HG03575 (cell line): ENCODE results near the gene BRF1.
"Not testable (repeated sequence)": the region's sequence is repeated elsewhere in the genome, so short reads cannot be mapped to it uniquely, and the experiment has no call there.

Source experiments
- ATAC-seq: cut with Tn5 transposase; IDR thresholded peaks from one replicate; pipeline ENCODE4 v1.9.1; 2021; ENCODE audit not compliant: unreplicated experiment, insufficient number of reproducible peaks, low FRiP score; ENCODE audit errors: extremely low read depth

BRF1 gene

GRCh38 chr14:105277448-105277847, 23.4 kb downstream of the BRF1 start:
- not testable (repeated sequence) for ATAC-seq

- no peak for ATAC-seq
Observed at GRCh38 chr14:105275267-105275946, 25.4 kb downstream of the BRF1 start.

GRCh38 chr14:105274637-105275036, 26.2 kb downstream of the BRF1 start:
- ATAC-seq, result no peak

- no peak for ATAC-seq
Observed at GRCh38 chr14:105273062-105273461, 27.7 kb downstream of the BRF1 start.

GRCh38 chr14:105272623-105273022, 28.2 kb downstream of the BRF1 start:
- no peak for ATAC-seq

- ATAC-seq, result no peak
Observed at GRCh38 chr14:105271224-105271890, 29.4 kb downstream of the BRF1 start.

- no peak for ATAC-seq
Observed at GRCh38 chr14:105269405-105269804, 31.4 kb downstream of the BRF1 start.

GRCh38 chr14:105268736-105269354, 32.0 kb downstream of the BRF1 start:
- ATAC-seq, result no peak

- ATAC-seq, result no peak
Observed at GRCh38 chr14:105267820-105268548, 32.8 kb downstream of the BRF1 start.

GRCh38 chr14:105261781-105262180, 39.0 kb downstream of the BRF1 start:
- no peak for ATAC-seq

GRCh38 chr14:105260959-105261358, 39.8 kb downstream of the BRF1 start:
- no peak for ATAC-seq

GRCh38 chr14:105258846-105259245, 42.0 kb downstream of the BRF1 start:
- no peak for ATAC-seq

- ATAC-seq, result no peak
Observed at GRCh38 chr14:105257464-105257863, 43.3 kb downstream of the BRF1 start.

GRCh38 chr14:105256292-105256960, 44.4 kb downstream of the BRF1 start:
- ATAC-seq, result no peak

GRCh38 chr14:105255021-105255507, 45.7 kb downstream of the BRF1 start:
- ATAC-seq, result no peak

- ATAC-seq, result no peak
Observed at GRCh38 chr14:105253329-105253682, 47.5 kb downstream of the BRF1 start.

GRCh38 chr14:105252552-105253328, 48.1 kb downstream of the BRF1 start:
- ATAC-seq, result no peak

- no peak for ATAC-seq
Observed at GRCh38 chr14:105251920-105252319, 48.9 kb downstream of the BRF1 start.
